Stimulated activated CD8-positive, alpha-beta memory T cell treated with anti-CD3 and anti-CD28 coated beads, Interleukin-7, amount 100 ng/mL, for 4 hours (primary cell): Measurements from ENCODE around the gene GTF2B.
A peak's percentile ranks its signal among the peaks of the same experiment; 100 is the strongest.
"Not testable (repeated sequence)": the region's sequence is repeated elsewhere in the genome, so short reads cannot be mapped to it uniquely, and the experiment has no call there.

Experiments
- DNase-seq, 2 donors: peaks; one replicate each; pipeline ENCODE4 v3.0.0-alpha.2; 2020; ENCODE audit warnings: low read depth in 2 of 2

The GTF2B gene, protein sequence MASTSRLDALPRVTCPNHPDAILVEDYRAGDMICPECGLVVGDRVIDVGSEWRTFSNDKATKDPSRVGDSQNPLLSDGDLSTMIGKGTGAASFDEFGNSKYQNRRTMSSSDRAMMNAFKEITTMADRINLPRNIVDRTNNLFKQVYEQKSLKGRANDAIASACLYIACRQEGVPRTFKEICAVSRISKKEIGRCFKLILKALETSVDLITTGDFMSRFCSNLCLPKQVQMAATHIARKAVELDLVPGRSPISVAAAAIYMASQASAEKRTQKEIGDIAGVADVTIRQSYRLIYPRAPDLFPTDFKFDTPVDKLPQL

DNA sequence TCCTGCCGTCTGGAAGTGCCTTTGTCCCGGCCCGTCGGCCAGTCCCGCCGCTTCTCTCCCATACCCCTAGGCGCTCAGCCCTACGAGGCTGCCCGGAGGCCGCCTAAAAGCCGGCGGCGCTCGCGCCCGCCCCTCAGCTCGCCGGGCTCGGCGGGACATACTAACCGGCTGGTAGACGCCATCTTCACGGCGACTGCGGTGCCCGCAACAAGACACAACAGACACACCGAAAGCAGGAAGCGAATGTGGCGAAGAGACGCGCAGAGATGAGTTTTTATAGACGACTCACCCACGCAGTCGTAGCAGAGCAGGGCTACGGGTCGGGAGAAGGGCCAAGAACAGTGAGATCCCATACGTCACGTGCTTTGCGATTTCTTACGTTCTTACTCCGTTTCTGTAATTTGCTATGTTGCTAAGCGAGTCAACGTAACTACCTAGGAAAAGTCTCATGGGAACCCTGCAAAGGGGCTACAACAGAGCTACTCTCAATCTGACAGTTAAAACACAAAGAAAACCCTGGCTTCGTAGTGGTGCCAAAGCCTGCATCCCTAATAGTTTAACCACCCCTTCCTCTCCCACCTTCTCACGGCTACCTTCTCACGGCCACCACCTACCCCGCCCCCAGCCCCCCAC lies at the start of gene GTF2B:
Gene GTF2B (minus strand): TSS at position 250 of the 633 bp plus-strand sequence. CDS start 68 bp downstream, at position 182.
- DNase-seq = peak; percentile 87 to 91

DNA sequence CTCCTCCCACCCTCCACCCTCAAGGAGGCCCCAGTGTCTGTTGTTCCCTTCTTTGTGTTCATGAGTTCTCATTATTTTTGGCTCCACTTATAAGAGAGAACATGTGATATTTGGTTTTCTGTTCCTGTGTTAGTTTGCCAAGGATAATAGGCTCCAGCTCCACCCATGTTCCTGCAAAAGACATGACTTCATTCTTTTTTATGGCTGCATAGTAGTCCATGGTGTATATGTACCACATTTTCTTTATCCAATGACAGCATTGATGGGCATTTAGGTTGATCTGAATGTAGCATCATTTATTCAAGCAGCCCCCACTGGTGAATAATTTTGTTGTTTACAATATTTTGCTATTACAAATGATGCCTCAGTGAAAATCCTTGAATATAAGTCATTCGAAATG lies 47.2 kb upstream of the GTF2B start:
- DNase-seq = not testable (repeated sequence)

DNA sequence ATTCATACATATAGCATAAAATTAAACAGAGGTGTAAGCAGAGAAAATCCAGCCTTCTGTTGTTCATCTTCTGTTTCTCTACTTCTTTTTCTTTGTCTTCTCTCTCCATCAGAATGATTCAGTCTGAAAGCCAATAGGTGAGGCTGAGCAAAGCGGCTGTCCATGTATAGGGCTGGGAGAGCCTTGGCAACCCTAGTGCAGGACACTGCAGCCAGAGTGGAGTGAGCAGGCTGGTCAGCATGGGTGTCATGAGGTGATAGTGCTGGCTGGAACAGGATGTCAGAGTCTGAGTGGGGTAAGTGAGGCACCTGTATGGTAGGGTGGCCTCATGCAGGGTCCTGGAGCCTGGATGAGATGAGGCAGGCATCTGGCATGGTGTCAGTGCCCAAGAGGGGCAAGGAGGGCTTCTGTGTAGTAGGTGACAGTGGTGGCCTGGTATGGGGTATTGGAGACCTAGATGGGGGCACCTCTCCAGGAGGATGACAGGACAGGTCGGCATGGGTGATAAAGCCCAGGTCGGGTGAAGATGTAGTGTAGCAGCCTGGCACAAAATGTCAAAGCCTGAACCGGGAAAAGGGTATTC lies 45.5 kb upstream of the GTF2B start:
- DNase-seq = no peak

DNA sequence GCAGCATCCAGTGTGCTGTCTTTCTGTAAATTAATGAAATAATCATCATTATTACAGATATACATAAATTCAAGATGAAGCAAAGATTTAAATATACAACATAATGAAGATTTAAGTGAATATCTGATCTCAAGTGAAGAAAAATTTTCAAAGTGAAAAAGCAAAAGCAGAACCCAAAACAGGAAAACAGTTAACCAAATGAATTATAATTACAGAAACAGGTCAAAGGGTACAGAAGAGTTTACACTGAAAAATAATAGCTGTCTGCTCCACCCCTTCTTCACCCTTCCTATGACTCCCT lies 44.8 kb upstream of the GTF2B start:
- DNase-seq = no peak

DNA sequence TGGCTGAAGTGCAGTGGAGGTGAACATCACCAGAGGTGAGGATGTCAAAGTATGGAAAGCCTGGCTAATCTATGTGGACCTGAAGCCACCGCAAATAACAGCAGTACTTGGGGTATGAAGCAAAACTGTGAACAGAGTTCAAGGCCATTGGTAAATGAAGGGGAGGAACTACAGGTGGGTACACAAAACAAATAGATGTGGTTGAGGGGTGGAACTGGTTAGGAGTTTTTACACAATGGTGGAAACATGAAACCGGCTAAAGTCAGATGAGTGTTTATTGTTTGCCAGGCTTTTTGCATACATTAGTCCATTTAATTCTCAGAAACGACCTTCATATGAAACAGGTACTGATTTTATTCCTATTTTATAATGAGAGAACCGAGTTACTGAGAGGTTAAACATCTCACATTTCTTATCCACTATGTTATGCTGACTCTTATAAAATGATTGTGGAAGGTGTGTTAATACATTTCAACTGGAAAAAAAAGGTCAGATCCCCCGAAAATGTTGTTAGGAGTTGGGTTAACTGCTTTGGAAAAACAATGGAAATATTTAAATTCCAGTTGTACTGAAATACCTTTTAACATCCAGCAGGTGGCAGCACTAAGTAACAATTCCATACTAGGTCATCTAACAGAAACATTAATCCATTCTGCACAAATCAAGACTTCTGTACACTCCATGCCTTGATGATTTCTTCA lies 44.3 kb upstream of the GTF2B start:
- DNase-seq = no peak

DNA sequence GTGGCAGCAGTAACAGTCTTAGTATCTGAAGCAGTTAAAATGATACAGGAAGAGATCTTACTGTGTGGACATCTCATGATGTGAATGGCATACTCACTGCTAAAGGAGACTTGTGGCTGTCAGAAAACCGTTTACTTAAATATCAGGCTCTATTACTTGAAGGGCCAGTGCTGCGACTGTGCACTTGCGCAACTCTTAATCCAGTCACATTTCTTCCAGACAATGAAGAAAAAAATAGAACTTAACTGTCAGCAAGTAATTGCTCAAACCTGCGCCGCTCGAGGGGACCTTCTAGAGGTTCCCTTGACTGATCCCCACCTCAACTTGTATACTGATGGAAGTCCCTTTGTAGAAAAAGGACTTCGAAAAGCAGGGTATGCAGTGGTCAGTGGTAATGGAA lies 38.8 kb upstream of the GTF2B start:
- not testable (repeated sequence) for DNase-seq

DNA sequence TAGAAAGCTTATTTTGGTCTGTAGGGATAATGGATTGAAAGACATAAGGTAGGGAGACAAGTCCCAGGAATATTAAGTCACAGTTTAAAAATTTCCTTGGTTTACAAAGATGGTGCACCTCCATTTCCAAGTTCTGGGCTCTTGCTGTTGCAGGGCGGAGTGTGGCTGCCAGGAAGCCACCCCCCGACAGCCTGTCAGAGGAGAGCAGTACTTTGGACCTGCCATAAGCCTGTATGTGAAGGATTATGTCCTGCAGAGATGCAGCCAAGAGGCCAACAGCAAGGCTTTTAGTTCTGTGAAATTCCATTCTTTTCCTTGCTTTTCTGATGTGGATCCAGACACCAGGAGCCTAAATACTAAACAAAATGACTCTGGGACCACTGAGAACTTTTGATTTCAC lies 31.9 kb upstream of the GTF2B start:
- DNase-seq = no peak

DNA sequence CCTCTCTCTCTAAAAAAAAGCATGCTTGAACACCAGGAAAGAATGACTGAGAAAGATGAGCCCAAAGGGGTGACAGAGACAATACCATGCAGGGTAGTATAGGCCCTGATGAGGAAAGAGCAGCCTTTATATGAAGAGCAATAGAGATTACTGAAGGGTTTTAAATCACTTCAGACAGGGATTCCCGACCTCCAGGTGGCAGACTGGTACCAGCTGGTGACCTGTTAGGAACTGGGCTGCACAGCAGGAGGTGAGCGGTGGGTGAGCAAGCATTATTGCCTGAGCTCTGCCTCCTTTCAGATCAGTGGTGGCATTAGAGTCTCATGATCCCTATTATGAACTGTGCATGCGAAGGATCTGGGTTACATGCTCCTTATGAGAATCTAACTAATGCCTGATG lies 30.8 kb upstream of the GTF2B start:
- DNase-seq = no peak

DNA sequence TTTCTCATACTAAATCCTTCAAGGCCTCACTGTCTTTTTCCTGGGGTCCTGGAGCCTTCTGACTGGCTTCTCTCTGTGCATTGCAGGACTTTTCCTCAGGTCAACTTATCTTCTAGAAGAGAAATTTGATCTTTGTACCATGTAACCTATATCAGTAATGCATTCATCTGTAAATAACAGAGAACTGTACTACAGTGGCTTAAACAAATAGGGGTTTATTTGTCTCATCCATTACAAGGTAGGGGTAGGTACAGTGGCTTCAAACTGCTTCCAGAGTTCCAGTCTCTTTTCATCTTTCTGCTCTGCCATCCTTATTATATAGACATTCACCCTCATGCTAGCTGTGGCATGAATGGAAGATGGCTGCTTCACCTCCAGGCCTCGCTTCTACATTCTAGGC lies 29.5 kb upstream of the GTF2B start:
- no peak for DNase-seq

DNA sequence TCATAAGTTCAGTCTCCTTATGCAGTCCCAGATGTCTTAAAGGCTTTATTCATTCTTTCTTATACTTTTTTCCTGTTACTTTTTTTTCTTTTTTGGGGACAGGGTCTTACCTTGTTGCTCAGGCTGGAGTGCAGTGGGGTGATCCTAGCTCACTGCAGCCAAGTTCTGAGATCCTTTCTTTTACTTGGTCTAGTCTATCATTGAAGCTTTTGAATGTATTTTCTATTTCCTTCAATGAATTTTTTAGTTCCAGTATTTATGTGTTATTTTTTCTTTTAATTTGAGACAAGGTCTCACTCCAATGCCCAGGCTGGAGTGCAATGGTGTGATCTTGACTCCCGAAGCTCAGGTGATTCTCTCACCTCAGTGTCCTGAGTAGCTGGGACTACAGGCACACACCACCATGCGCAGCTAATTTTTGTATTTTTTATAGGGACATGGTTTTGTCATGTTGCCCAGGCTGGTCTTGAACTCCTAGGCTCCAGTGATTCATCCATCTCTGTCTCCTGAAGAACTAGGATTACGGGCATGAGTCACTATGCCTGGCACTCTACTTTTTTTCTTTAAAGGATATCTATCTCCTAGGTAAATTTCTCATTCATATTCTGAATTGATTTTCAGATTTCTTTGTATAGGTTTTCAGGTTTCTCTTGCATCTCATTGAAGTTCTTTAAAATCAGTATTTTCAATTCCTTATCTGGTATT lies 26.1 kb upstream of the GTF2B start:
- DNase-seq = no peak

DNA sequence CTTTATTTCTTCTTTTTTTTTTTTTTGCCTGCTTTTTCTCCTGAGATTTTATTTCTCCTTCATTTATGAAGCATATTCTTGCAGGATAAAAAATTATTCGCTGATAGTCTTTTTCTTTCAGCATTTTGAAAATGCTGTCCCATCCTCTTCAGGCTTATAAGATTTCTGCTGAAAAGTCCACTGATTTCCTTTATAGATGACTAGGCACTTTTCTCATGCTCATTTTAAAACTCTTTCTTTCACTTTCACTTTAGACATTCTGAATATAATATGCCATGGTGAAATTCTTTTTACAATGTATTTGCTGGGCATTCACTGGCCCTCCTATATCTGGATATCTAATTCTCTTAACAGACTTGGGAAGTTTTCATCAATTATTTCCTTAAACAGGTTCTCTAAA lies 25.5 kb upstream of the GTF2B start:
- DNase-seq = no peak

DNA sequence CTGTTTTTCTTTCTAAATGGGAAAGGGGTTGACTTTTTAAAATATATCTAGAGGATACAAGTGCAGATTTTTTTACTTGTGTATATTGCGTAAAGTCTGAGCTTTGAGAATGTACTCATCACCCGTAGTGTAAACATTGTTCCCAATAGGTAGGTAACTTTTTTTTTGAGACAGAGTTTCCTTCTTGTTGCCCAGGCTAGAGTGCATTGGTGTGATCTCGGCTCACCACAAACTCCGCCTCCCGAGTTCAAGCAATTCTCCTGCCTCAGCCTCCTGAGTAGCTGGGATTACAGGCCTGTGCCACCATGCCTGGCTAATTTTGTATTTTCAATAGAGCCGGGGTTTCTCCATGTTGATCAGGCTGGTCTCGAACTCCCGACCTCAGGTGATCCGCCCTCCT lies 20.4 kb upstream of the GTF2B start:
- DNase-seq = not testable (repeated sequence)

DNA sequence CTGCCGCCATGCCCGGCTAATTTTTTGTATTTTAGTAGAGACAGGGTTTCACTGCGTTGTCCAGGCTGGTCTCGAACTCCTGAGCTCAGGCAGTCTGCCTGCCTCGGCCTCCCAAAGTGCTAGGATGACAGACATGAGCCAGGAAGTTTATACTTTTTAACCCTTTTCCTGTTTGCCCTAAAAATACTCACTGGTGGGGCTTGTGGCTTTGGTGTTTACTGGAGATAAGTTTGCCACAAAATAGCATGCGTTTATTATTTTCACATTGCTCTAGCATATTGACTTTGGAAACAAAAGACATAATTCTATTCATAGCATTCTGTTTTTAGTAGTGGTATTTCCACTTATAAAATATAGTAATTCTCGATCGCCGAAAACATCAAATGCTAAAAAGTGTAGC lies 19.8 kb upstream of the GTF2B start:
- DNase-seq = no peak

DNA sequence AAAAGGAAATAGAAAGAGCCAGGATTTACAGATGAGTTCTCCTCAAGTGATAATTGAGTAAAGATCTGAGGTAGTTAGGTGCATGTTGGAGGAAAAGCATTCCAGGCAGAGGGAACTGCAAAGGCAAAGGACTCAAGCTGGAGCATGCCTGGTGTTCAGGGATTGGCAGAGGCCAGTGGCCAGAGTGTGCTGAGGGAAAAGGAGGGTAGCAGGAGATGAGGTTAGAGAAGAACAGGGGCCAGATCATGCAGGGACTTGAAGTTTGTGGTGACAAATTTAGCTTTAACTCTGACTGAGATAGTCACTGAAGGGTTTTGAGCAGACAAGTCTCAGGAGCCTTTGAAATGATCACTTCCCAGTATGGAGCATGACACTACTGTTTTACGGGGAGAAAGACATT lies 19.0 kb upstream of the GTF2B start:
- DNase-seq = no peak

DNA sequence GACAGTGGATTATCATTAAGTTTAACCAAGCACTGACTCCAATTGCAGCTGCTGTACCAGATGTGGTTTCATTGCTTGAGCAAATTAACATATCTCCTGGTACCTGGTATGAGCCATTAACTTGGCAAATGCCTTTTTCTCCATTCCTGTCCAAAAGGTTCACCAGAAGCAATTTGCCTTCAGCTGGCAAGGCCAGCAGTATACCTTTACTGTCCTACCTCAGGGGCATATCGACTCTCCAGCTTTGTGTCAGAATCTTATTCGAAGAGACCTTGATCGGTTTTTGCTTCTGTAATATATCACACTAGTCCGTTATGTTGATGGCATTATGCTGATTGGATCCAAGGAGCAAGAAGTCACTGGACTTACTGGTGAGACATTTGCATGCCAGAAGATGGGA lies 9.5 kb upstream of the GTF2B start:
- DNase-seq = no peak

DNA sequence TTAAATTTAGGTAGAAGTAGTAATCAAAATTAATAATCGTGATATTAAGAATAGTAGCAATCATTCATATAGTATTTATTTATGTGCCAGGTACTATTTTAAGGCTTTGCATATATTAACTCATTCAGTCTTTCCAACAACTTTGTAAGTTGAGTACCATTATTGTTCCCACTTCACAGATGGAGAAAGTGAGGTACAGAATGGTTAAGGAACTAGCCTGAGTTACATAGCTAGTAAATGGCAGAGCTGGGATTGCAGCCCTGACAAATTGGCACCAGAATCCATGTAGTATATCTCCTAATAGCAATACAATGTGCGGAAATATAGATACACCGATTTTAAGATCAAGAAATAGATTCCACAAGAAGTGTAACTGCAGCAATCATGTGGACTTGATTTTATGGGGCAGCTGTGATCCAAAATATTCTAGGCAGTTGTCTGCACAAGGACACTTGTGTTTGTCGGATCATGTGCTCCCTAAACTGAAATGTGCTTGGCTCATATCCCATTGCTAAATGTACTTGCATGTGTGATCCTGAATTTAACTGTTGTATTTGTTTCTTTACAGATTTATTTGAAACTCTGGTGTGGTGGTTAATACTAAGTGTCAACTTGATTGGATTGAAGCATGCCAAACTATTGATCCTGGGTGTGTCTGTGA lies 5.8 kb upstream of the GTF2B start:
- no peak for DNase-seq

DNA sequence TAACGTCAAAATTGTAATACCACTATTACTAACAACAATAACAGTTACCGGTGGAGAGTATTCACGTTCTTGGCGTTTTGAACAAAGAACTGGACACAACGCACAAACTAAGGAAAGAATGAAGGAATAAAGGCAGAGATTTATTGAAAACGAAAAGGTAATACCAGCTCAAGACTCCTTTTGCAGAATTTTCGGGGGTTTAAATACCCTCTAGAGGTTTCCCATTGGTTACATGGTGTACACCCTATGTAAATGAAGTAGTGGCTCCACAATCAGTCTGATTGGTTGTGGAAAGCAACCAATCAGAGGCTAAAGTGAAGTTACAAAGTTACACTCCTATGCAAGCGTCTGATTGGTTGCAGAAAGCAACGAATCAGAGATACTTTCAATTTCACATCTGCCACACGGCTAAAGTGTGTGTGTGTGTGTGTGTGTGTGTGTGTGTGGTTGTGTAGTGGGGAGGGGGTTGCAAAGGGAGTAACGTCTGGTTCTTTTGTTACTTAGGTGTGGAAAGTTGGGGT lies 1.1 kb upstream of the GTF2B start:
- DNase-seq = no peak

DNA sequence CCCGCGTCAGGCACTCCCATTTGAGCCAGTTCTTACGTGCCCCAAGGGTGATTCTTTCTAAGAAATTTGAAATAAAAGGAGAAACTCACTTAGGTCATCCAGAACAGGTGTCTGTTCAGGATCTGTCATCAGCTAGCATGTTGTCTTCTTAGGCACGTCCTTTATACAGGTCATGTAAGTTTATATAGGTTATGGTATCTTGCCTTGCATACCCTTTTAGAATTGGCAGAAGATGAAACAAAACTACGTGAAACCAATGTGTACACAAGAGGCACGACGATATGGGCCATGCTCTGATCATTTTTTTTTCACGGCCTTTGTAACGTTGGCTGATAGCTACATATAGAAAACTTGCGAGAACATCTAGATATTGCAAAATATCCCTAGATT lies 579 bp upstream of the GTF2B start:
- DNase-seq = no peak

DNA sequence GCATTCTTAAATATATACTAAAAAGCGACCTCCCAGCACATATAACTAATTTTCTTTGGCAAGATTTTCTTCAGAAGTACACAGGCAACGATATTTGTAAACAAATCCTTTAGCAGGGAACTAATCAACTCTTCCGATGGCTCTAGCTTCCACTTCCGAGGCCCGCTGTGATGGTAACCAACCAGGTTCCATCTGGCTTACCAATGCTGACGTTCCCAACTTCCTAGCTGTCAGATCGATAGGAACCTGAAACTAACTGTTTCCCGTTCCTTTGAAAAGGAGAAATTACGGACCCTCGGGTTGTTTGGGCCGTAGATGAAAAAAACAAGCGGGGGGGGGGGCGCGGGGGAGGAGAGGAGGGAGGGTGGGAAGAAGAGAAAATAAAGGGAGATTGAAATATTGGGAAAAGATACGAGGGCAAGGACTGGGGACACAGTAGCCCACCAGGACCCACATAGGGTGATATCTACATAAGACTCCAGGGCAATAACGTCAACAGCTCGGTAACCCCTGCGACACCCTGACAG lies 513 bp downstream of the GTF2B start:
- peak in 1 of 2 donors; percentile 15 for DNase-seq

DNA sequence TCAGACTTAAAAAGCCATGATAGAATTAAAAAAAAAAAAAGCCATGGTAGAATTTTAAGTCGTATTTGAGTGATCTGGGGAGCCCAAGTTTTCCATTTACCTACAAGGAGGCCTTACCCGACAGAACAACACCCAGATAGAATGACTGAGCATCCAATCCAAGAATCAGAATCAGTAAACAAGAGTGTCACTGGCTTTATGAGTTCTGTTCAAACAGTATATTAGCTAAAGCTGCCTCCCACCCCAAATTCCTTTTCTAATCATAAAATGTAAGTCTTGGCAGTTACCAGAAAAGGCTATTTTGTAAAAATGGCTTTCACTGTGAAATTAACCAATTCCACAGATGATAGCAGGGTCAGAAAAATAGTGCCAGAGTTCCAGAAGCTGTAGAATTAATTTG lies 1.2 kb downstream of the GTF2B start:
- no peak for DNase-seq

DNA sequence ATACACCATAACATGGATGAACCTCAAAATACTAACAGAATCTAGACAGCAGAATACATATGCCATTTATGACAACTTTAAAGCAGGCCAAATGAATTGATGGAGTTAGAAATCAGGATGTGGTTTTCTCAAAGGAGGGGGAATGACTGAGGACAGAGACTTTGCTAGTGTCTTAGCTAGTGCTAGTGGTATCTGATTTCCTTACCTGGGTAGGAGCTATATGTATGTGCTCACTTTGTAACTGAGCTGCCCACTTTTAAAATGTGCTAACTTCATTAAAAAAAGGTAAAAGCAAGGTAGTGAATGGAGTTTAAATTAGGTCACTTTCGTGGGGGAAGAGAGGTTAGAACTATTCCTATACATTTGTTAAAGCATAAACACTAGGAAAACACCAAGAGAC lies 2.6 kb downstream of the GTF2B start:
- no peak for DNase-seq
